ENCODE data around the gene FIBCD1.

Gene FIBCD1

GRCh38 chr9:130905125-130905901, 33.7 kb downstream of the FIBCD1 start:
- no peak for DNase-seq (ENCODE audit: low read depth in 2 of 2)
- no peak for TF ChIP-seq CTCF (IDR thresholded peaks at IDR 0.05; ENCODE audit: low read depth, low read length)

DNA sequence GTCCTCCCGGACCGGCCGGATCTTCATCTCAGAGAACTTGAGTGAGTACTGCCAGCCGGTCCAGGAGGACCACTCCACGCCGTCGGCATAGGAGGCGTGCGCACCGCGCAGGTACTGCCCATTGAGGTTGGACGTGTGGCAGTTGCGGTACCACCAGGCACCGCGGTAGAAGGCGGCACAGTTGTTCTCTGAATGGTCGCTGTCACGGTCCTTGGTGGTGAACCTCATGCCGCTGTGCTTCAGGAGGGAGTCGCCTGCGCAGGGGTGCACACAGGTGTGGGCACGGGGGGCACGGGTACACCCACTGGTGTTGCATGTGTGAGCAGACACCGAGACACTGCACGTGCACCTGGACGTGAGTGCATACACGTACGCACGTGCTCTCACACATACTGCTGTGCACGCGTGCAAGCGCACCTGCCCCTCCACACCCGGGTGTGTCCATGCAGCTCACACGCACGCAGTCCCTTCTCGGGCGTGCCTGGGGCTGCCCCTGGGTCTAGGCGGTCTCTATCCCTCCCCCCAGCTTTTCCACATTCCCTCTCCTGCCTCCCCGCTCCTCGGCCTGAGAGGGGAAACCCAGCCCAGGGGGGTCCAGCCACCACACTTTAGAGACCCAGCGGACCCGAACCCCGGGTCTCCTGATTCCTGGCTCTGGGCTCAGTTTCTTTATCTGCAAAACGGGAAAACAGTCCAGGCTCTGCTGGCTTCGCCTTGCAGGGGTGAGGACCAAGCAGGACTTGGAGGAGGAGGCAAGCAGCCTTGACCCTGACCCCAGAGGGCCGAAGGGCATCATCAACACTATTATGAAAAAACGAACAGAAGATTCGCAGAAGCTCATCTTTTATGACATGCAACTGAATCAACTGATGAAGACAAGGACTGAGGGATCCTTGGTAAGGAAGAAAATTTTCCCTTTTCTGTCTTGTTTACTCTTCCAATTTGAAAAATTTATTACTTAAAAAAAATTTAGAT, 34.7 kb downstream of the FIBCD1 start:
- no peak overlapping the region for H3K4me3 ChIP-seq (replicated peaks in 1 of 2; ENCODE audit: low read depth in 2 of 2, low read length in 2 of 2)
- DNase-seq (ENCODE audit: low read depth in 2 of 2), result no peak
- no peak for TF ChIP-seq CTCF (IDR thresholded peaks at IDR 0.05; ENCODE audit: low read depth, low read length)

More at GRCh38 chr9:130905125-130905901, 33.7 kb downstream of the FIBCD1 start:
- no peak overlapping the region for H3K4me3 ChIP-seq (replicated peaks in 1 of 2; ENCODE audit: low read depth in 2 of 2, low read length in 2 of 2)

- no peak for DNase-seq (ENCODE audit: low read depth in 2 of 2)
- TF ChIP-seq CTCF (IDR thresholded peaks at IDR 0.05; ENCODE audit: low read depth, low read length), result no peak
- no peak overlapping the region for H3K4me3 ChIP-seq (replicated peaks in 1 of 2; ENCODE audit: low read depth in 2 of 2, low read length in 2 of 2)
These were observed 35.6 kb downstream of the FIBCD1 start for GRCh38 chr9:130903194-130904069.

- H3K4me3 ChIP-seq (replicated peaks in 1 of 2; ENCODE audit: low read depth in 2 of 2, low read length in 2 of 2), result no peak overlapping the region
- DNase-seq (ENCODE audit: low read depth in 2 of 2), result no peak
- no peak for TF ChIP-seq CTCF (IDR thresholded peaks at IDR 0.05; ENCODE audit: low read depth, low read length)
These were observed 36.6 kb downstream of the FIBCD1 start for GRCh38 chr9:130902204-130903185.

- TF ChIP-seq CTCF (IDR thresholded peaks at IDR 0.05; ENCODE audit: low read depth, low read length), result no peak
- H3K4me3 ChIP-seq (replicated peaks in 1 of 2; ENCODE audit: low read depth in 2 of 2, low read length in 2 of 2), result no peak overlapping the region
These were observed 37.4 kb downstream of the FIBCD1 start for GRCh38 chr9:130901498-130902203.

More at GRCh38 chr9:130901498-130902203, 37.4 kb downstream of the FIBCD1 start:
- DNase-seq (ENCODE audit: low read depth in 2 of 2), result no peak

All from cardiac fibroblast (primary cell).